Activated CD4-positive, alpha-beta memory T cell treated with anti-CD3 and anti-CD28 coated beads for 36 hours (primary cell): ENCODE results near the gene UVSSA. TPM values are rescaled to one million over a fixed set of nuclear protein-coding genes. Genes with fewer than 3 reads are reported as not detected.
"Not testable (repeated sequence)": the region's sequence is repeated elsewhere in the genome, so short reads cannot be mapped to it uniquely, and the experiment has no call there.

Source experiments
- CTCF ChIA-PET: fragments of 350-600 bp; sonication (Branson Sonifier 250); formaldehyde crosslinking; loops from one replicate; lab custom pipeline; 2021; ENCODE audit warnings: antibody characterized with exemption, inconsistent platforms; lab: Charles Lee
- POLR2A ChIA-PET: fragments of 350-600 bp; sonication (Branson Sonifier 250); formaldehyde crosslinking; loops from one replicate; lab custom pipeline; 2021; ENCODE audit warnings: antibody characterized with exemption; lab: Charles Lee
- DNase-seq: peaks from one replicate; pipeline ENCODE4 v3.0.0-alpha.2; 2020
- H3K27ac Mint-ChIP-seq: one replicate; pipeline ENCODE4 v1.8.0; 2021; ENCODE audit warnings: mixed read lengths
- H3K27me3 Mint-ChIP-seq: one replicate; pipeline ENCODE4 v1.8.0; 2021; ENCODE audit warnings: mixed read lengths
- H3K36me3 Mint-ChIP-seq: one replicate; pipeline ENCODE4 v1.8.0; 2021; ENCODE audit warnings: mixed read lengths
- H3K4me1 Mint-ChIP-seq: one replicate; pipeline ENCODE4 v1.8.0; 2021; ENCODE audit warnings: low read depth, mixed read lengths
- H3K4me3 Mint-ChIP-seq: one replicate; pipeline ENCODE4 v1.8.0; 2021; ENCODE audit warnings: mild to moderate bottlenecking, mixed read lengths
- H3K9me3 Mint-ChIP-seq: one replicate; pipeline ENCODE4 v1.8.0; 2021; ENCODE audit warnings: mixed read lengths
- intact Hi-C: fragments of 100-400 bp; cut with micrococcal nuclease; formaldehyde crosslinking; loops from one replicate; pipeline ENCODE4 v1.15.1; 2023
- total RNA-seq, 2 experiments: library from RNA; stranded (reverse); gene quantifications; one replicate each; pipeline ENCODE4 v1.2.3, GENCODE V29; 2021

Gene UVSSA
- total RNA-seq, 2 experiments from 2014 or later, result 20.2 to 21.5 TPM

DNA sequence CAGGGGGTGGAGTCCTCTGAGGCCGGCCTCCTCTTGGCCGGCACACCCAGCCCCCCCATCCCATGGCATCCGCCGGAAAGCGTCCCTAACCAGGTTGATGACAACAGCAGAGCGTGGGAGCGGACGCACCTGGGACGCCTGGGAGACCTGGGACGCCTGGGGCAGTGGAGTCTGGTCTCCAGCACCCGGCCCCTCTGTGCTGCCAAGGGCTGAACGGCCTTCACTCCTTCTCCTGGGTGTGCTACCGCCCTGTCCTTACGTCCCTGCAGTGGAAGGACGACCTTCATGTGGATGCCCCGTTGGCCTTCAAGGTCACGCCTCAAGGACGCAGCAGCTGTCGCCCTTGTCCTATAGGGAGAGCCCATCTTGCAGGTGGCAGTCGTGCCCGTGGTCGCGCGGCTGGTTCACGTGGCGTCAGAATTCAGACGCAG, 32.4 kb downstream of the UVSSA start:
- intact Hi-C loops, result no loop called here
- Mint-ChIP-seq H3K36me3 (no peaks in the 10 kb centered on the region), H3K9me3 (no peaks in the 10 kb centered on the region), H3K4me3 (no peak overlapping the region), H3K27ac (no peak overlapping the region), H3K4me1 (no peaks in the 10 kb centered on the region), H3K27me3 (no peaks in the 10 kb centered on the region)
- DNase-seq, result no peak
- POLR2A ChIA-PET, result no interaction called here
- CTCF ChIA-PET, result no interaction called here

DNA sequence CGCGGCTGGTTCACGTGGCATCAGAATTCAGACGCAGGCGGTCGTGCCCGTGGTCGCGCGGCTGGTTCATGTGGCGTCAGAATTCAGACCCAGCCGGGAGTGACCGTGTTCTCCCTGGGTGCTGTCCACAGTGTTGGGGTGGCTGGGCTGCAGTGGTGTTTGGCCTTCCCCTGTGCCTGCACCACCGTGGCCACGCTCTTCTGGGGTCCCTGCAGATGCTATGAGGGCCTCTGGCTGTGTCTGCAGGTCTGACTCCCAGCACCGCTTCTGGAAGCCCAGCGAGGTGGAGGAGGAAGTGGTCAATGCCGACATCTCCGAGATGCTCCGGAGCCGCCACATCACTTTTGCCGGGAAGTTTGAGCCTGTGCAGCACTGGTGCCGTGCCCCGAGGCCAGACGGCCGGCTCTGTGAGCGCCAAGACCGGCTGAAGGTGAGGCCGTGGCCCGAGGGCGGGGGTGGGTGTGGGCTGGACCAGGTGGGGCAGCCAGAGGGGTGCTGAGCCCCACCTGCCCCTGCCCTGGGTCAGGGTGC, 32.9 kb downstream of the UVSSA start:
- no peaks in the 10 kb centered on the region for H3K9me3 Mint-ChIP-seq
- no peak overlapping the region for H3K4me3 Mint-ChIP-seq
- H3K27ac Mint-ChIP-seq, result no peak overlapping the region
- CTCF ChIA-PET, result no interaction called here
- POLR2A ChIA-PET, result no interaction called here
- H3K4me1 Mint-ChIP-seq, result no peaks in the 10 kb centered on the region
- no peak for DNase-seq
- intact Hi-C loops, result no loop called here
- H3K27me3 Mint-ChIP-seq, result no peaks in the 10 kb centered on the region
- no peaks in the 10 kb centered on the region for H3K36me3 Mint-ChIP-seq

DNA sequence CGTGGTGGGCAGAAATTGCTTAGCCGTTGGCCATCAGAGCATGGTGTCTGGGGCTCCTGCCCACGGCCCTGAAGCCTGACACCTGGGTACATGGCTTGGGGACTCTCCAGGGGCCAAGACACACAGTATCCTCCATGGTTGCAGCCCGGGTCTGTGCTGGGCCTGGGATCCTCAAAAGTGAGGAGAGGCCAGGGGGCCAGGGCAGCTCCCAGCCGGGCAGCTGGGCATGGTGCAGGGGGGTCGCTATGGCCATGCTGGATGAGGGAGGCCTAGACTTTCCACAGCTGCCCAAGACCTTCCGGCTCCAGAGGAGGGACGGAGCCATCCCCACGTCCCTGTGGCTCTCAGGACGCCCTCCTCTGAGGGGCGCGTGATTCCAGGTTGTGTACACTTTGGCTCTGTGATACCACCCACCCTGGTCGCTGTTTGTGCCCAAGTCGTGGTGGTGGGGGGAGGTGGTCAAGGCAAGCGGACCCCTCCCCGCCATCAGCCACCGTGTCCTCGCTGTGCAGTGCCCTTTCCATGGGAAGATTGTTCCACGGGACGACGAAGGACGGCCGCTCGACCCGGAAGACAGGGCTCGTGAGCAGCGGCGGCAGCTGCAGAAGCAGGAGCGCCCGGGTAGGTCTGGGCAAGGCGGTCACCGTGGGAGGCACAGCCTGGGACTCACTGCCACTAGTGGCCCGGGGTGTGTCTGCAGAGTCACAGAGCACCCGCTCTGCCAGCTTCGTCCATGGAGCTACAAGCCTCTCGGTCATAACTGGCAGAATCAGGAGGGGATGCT, 33.6 kb downstream of the UVSSA start:
- no peaks in the 10 kb centered on the region for H3K27me3 Mint-ChIP-seq

DNA sequence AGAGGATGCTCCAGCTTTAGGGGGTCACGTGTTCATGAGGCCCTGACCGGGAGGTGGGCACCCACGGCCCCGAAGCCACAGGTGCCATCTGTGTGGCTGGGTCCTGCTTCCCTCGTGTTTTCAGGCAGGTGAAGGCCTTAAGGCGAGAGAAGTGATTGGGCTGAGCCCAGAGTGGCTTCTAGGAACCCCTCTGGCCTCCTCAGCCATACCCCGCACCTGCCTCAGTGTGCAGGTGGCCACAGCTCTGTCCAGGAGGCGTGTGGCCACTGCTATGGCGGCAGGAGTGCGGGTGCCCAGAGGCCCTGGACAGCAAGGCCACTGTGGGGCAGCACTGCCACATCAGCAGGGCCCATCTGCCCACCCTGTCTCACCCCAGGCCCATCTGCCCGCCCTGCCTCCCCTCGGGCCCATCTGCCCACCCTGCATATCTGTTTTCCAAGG, 34.2 kb downstream of the UVSSA start:
- Mint-ChIP-seq H3K27ac (no peak overlapping the region), H3K4me3 (no peak overlapping the region), H3K9me3 (no peaks in the 10 kb centered on the region), H3K36me3 (peaks cover 6% of the 10 kb centered on the region), H3K27me3 (no peaks in the 10 kb centered on the region), H3K4me1 (no peaks in the 10 kb centered on the region)
- intact Hi-C loops, result no loop called here
- POLR2A ChIA-PET, result no interaction called here
- no peak for DNase-seq
- CTCF ChIA-PET, result no interaction called here

More for the DNA sequence above, 33.6 kb downstream of the UVSSA start:
- ChIA-PET POLR2A (no interaction called here), CTCF (no interaction called here)
- DNase-seq, result no peak
- Mint-ChIP-seq H3K9me3 (no peaks in the 10 kb centered on the region), H3K4me1 (no peaks in the 10 kb centered on the region), H3K27ac (no peak overlapping the region), H3K36me3 (peaks cover under 1% of the 10 kb centered on the region), H3K4me3 (no peak overlapping the region)
- intact Hi-C loops, result no loop called here

DNA sequence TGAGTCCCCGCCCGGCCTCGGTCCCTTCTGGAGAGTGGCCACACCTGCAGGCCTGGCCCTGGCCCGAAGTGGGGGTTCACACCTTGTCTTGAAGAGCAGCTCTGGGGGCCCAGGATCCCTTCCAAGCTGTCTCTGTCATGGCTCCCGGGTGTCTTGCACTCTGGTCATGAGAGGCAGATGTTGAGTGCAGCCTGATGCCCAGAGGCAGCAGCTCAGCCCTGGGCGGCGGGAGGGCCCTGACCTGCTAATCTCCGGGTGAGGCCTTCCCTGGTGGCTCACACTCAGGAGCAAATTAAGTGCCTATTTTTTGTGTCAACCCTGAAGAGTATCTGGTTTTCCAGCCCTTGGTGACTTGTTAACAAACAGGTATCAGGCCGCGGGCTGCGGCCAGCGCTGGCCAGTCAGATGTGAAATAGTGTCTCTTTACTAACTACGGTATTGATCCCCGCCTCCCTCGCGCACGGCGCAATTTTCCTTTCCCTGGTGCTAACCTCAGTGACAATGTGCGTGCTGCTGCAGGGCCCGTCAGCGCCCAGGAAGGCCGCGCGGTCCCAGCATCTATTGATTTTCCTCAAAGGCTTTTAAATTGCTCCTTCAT, 35.0 kb downstream of the UVSSA start:
- Mint-ChIP-seq H3K27me3 (no peaks in the 10 kb centered on the region), H3K4me3 (no peak overlapping the region), H3K27ac (no peak overlapping the region), H3K36me3 (peaks cover 12% of the 10 kb centered on the region), H3K4me1 (no peaks in the 10 kb centered on the region), H3K9me3 (no peaks in the 10 kb centered on the region)
- ChIA-PET CTCF (no interaction called here), POLR2A (no interaction called here)
- intact Hi-C loops, result no loop called here
- DNase-seq, result no peak

GRCh38 chr4:1382776-1383727, 36.0 kb downstream of the UVSSA start:
- intact Hi-C loops, result no loop called here
- no peaks in the 10 kb centered on the region for H3K27me3 Mint-ChIP-seq
- H3K9me3 Mint-ChIP-seq, result no peaks in the 10 kb centered on the region
- H3K36me3 Mint-ChIP-seq, result peaks cover 19% of the 10 kb centered on the region
- DNase-seq, result no peak
- H3K4me3 Mint-ChIP-seq, result no peak overlapping the region
- ChIA-PET POLR2A (no interaction called here), CTCF (no interaction called here)
- no peak overlapping the region for H3K27ac Mint-ChIP-seq
- no peaks in the 10 kb centered on the region for H3K4me1 Mint-ChIP-seq

GRCh38 chr4:1383728-1384591, 37.0 kb downstream of the UVSSA start:
- H3K27me3 Mint-ChIP-seq, result no peaks in the 10 kb centered on the region
- H3K4me1 Mint-ChIP-seq, result no peaks in the 10 kb centered on the region
- ChIA-PET CTCF (no interaction called here), POLR2A (no interaction called here)
- no peak overlapping the region for H3K27ac Mint-ChIP-seq
- peaks cover 27% of the 10 kb centered on the region for H3K36me3 Mint-ChIP-seq
- H3K9me3 Mint-ChIP-seq, result peaks cover 9% of the 10 kb centered on the region
- intact Hi-C loops, result no loop called here
- H3K4me3 Mint-ChIP-seq, result no peak overlapping the region
- no peak for DNase-seq

- H3K27ac Mint-ChIP-seq, result no peak overlapping the region
- peaks cover 33% of the 10 kb centered on the region for H3K36me3 Mint-ChIP-seq
- no peaks in the 10 kb centered on the region for H3K27me3 Mint-ChIP-seq
These were observed 37.8 kb downstream of the UVSSA start for GRCh38 chr4:1384675-1385372.

DNA sequence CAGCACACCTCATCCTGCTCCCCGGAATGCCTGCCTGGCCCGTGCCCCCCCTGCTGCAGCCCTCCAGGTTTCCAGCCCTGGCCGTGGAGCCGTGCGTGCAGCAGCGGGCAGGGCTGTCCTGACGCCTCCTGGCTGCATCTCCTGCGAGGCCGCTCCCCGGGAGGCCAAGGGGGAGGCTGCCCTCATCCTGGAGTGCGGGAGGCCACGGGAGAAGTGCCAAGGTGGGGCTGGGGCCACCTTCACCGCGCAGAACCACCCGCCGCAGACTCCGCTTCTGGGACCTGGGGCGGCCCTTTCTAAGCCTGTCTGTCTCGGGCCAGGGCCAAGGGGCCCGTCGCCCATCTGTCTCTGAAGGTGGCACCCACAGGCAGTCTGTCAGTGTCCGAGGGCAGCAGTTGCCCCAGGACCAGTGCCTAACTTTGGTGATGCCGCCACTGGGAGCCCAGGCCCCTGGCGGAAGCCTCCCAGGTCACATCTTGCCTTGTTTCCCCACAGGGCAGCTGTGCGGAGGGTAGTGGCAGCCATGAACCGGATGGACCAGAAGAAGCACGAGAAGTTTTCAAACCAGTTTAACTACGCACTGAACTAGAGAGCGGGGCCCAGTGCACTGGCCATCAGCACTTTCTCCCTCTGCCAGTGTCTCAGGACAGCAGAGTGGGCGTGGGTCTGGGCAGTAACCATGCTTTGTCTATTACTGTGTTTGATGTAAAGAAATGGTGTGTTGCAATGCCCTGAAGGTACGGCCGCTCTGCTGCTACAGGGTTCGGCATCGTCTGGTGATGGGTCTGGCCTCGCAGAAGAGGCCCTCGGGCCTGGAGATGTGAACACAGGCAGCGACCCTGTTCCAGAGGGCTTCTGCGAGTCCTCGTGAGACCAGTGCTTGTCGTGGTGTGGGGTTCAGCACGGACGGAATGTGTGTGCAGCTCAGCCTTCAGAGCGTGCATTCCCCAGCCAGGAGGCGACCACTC, 38.6 kb downstream of the UVSSA start:
- intact Hi-C loops, result no loop called here
- DNase-seq, result no peak
- no peak overlapping the region for H3K4me3 Mint-ChIP-seq
- ChIA-PET CTCF (no interaction called here), POLR2A (no interaction called here)
- no peak overlapping the region for H3K27ac Mint-ChIP-seq
- no peaks in the 10 kb centered on the region for H3K27me3 Mint-ChIP-seq
- peaks cover 12% of the 10 kb centered on the region for H3K9me3 Mint-ChIP-seq
- peaks cover 34% of the 10 kb centered on the region for H3K36me3 Mint-ChIP-seq
- H3K4me1 Mint-ChIP-seq, result no peaks in the 10 kb centered on the region

More at GRCh38 chr4:1384675-1385372, 37.8 kb downstream of the UVSSA start:
- no peak for DNase-seq
- Mint-ChIP-seq H3K9me3 (peaks cover 12% of the 10 kb centered on the region), H3K4me3 (no peak overlapping the region), H3K4me1 (no peaks in the 10 kb centered on the region)
- intact Hi-C loops, result no loop called here
- CTCF ChIA-PET, result no interaction called here
- POLR2A ChIA-PET, result no interaction called here

DNA sequence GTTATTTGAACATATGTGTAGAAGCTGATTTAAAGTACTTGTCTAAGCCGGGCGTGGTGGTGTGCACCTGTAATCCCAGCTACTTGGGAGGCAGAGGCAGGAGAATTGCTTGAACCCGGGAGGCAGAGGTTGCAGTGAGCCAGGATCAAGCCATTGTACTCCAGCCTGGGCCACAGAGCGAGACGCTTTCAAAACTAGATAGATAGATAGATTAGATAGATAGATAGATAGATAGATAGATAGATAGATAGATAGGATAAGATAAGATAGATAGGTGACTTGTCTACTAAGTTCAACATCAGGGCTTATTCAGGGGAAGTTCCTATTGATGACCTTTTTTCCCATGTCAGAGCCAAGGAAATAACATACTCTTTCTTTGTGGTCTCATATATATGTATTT, 46.4 kb downstream of the UVSSA start:
- intact Hi-C loops, H3K27ac Mint-ChIP-seq, H3K4me3 Mint-ChIP-seq, H3K4me1 Mint-ChIP-seq, CTCF ChIA-PET, DNase-seq, H3K27me3 Mint-ChIP-seq, POLR2A ChIA-PET: not testable (repeated sequence)
- Mint-ChIP-seq H3K36me3 (peaks cover 22% of the 10 kb centered on the region), H3K9me3 (peaks cover 14% of the 10 kb centered on the region)
